ENCODE results near the gene PARL.

Gene PARL

DNA sequence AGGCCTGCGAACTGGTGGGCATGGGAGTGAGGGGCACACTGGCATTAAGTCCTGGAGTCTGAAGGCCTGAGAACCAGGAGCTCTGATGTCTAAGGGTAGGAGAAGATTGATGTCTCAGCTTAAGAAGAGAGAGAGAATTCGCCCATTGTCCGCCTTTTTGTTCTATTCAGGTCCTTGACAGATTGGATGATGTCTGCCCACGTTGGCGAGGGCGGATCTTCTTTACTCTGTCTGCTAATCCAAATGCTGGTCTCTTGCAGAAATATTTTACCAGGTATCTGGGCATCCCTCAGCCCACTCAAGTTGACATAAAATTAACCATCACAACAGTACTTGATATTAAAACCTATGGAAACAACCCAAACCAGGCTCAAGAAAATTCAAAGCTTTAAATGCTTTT, 103.4 kb downstream of the PARL start:
- no peak overlapping the region for H3K27ac Mint-ChIP-seq
- no peaks in the 10 kb centered on the region for H3K9me3 Mint-ChIP-seq (ENCODE audit: low read depth)
- H3K4me1 Mint-ChIP-seq (ENCODE audit: low read depth) = no peaks in the 10 kb centered on the region
- H3K27me3 Mint-ChIP-seq = no peaks in the 10 kb centered on the region
- H3K4me3 Mint-ChIP-seq = no peak overlapping the region
- H3K36me3 Mint-ChIP-seq = peaks cover 15% of the 10 kb centered on the region

DNA sequence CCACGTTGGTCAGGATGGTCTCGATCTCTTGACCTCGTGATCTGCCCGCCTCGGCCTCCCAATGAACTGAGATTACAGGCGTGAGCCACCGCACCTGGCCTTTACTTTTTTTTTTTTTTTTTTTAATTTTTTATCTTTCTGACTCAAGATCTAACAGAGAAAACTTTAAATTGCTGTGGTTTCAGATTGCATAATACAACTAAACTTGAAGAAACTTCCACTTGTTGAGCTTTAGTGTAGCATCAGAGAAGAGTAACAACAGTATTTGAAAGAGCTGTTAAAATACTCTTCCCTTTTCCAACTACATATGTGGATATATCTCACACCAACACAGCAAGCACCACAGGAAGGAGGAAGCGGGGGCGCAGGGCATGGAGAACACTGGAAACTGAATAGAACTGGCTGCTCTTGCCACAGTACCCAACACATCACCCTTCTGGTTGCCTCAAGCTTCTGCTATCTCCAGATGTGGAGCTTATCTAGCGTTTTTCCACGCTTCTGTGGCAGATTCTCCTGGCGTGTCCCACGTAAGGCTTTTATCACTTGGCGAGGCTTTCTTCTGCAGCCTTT, 104.7 kb downstream of the PARL start:
- Mint-ChIP-seq H3K4me3 (no peak overlapping the region), H3K4me1 (ENCODE audit: low read depth) (no peaks in the 10 kb centered on the region), H3K36me3 (peaks cover 18% of the 10 kb centered on the region), H3K27me3 (no peaks in the 10 kb centered on the region), H3K27ac (no peak overlapping the region), H3K9me3 (ENCODE audit: low read depth) (no peaks in the 10 kb centered on the region)
